SK-N-SH (cell line): ENCODE measurements around the gene LRRC56. TPM values are rescaled to one million over a fixed set of nuclear protein-coding genes. Genes with fewer than 3 reads are reported as not detected.

Source experiments
- CTCF ChIA-PET: fragments of 300-600, 350-600 bp; formaldehyde crosslinking; extraction: SDS; loops from one replicate; lab custom pipeline; 2021; lab: Yijun Ruan, JAX
- POLR2A ChIA-PET: fragments of 350-600 bp; sonication (Branson Sonifier 250); formaldehyde crosslinking; extraction: SDS; loops from one replicate; lab custom pipeline; 2020; ENCODE audit warnings: antibody characterized with exemption, inconsistent platforms; lab: Yijun Ruan, JAX
- DNase-seq: peaks from one replicate; pipeline ENCODE4 v3.0.0; 2012
- H2AFZ ChIP-seq: fragments of 200-600 bp; sonication (generic); 2 replicates; pipeline ENCODE4 v1.8.1; 2016; ENCODE audit warnings: antibody characterized with exemption, mild to moderate bottlenecking, low read depth
- H3F3A ChIP-seq: fragments of 200-600 bp; sonication (generic); replicated peaks from 2 replicates; pipeline ENCODE3; 2016; ENCODE audit warnings: antibody characterized with exemption, mild to moderate bottlenecking; ENCODE audit not compliant: insufficient read depth
- H3K27ac ChIP-seq, 2 experiments: fragments of 200-500 bp in 1 of 2; fragments of 200-600 bp in 1 of 2; sonication (Bioruptor generic) in 1 of 2; sonication (generic), shearing (Covaris generic) in 1 of 2; 2 replicates each; pipeline versions ENCODE4 v1.5.1 to v1.6.1; 2014 to 2016; ENCODE audit warnings: low read depth in 2 of 2, inconsistent platforms in 1 of 2, low read length in 1 of 2, mild to moderate bottlenecking in 1 of 2, mixed read lengths in 1 of 2
- H3K27me3 ChIP-seq: fragments of 200-600 bp; sonication (generic), shearing (Covaris generic); 2 replicates; pipeline ENCODE4 v1.6.1; 2016; ENCODE audit warnings: mixed run types; ENCODE audit not compliant: insufficient read depth
- H3K36me3 ChIP-seq, 2 experiments: fragments of 200-500 bp in 1 of 2; fragments of 200-600 bp in 1 of 2; sonication (Bioruptor generic) in 1 of 2; sonication (generic) in 1 of 2; replicated peaks in 1 of 2; 2 replicates each; pipeline versions ENCODE3 to v1.5.1; 2014 to 2016; ENCODE audit warnings: low read length in 1 of 2, mild to moderate bottlenecking in 1 of 2; ENCODE audit not compliant: insufficient read depth in 2 of 2, control insufficient read depth in 1 of 2
- H3K4me1 ChIP-seq, 2 experiments: fragments of 200-500 bp in 1 of 2; fragments of 200-600 bp in 1 of 2; sonication (Bioruptor generic) in 1 of 2; sonication (generic), shearing (Covaris generic) in 1 of 2; 2 replicates each; pipeline versions ENCODE4 v1.5.1 to v1.6.1; 2014 to 2016; ENCODE audit warnings: low read depth in 1 of 2, low read length in 1 of 2, mixed run types in 1 of 2; ENCODE audit not compliant: insufficient read depth in 2 of 2, control insufficient read depth in 1 of 2
- H3K4me2 ChIP-seq: fragments of 200-600 bp; sonication (generic), shearing (Covaris generic); 2 replicates; pipeline ENCODE4 v1.6.1; 2017; ENCODE audit warnings: mixed run types
- H3K4me3 ChIP-seq, 2 experiments: fragments of 200-500 bp in 1 of 2; fragments of 200-600 bp in 1 of 2; sonication (Bioruptor generic) in 1 of 2; sonication (generic), shearing (Covaris generic) in 1 of 2; 2 replicates each; pipeline versions ENCODE4 v1.5.1 to v1.8.1; 2014 to 2016; ENCODE audit warnings: low read depth in 2 of 2, inconsistent platforms in 1 of 2, low read length in 1 of 2, mild to moderate bottlenecking in 1 of 2, mixed read lengths in 1 of 2, moderate library complexity in 1 of 2
- H3K79me2 ChIP-seq: fragments of 200-600 bp; sonication (generic); 2 replicates; pipeline ENCODE4 v1.8.1; 2017; ENCODE audit warnings: mild to moderate bottlenecking; ENCODE audit not compliant: insufficient read depth
- H3K9ac ChIP-seq: fragments of 200-600 bp; sonication (generic); 2 replicates; pipeline ENCODE4 v1.6.1; 2017; ENCODE audit warnings: mixed run types
- H3K9me2 ChIP-seq: fragments of 200-600 bp; sonication (generic); 2 replicates; pipeline ENCODE4 v1.6.1; 2017; ENCODE audit warnings: mixed run types
- H3K9me3 ChIP-seq: fragments of 200-600 bp; sonication (generic); 2 replicates; pipeline ENCODE4 v1.6.1; 2017; ENCODE audit warnings: mixed run types, mild to moderate bottlenecking, moderate library complexity
- H4K20me1 ChIP-seq: fragments of 200-600 bp; sonication (generic); 2 replicates; pipeline ENCODE4 v1.6.1; 2017; ENCODE audit warnings: mild to moderate bottlenecking, mixed run types; ENCODE audit not compliant: insufficient read depth
- CHD2 ChIP-seq: fragments of 150-350 bp; IDR thresholded peaks from 2 replicates; pipeline ENCODE4 v1.6.1; 2018; ENCODE audit warnings: low read length; ENCODE audit not compliant: partially characterized antibody
- ELF1 ChIP-seq: IDR thresholded peaks from 2 replicates; pipeline ENCODE4 v1.4.0; 2012
- EP300 ChIP-seq, 2 experiments: IDR thresholded peaks; 2 replicates each; pipeline versions ENCODE4 v1.4.0 to v1.6.1; 2012; ENCODE audit warnings: borderline replicate concordance in 1 of 2, low read depth in 1 of 2, low read length in 1 of 2
- FOSL2 ChIP-seq: IDR thresholded peaks from 2 replicates; pipeline ENCODE4 v1.4.0; 2012; ENCODE audit warnings: low read depth, mild to moderate bottlenecking, moderate library complexity, borderline replicate concordance
- FOXJ3 ChIP-seq: sonication (generic); formaldehyde crosslinking; IDR thresholded peaks from 2 replicates; pipeline ENCODE4 v1.5.1; 2020; ENCODE audit warnings: mild to moderate bottlenecking, missing genetic modification reagents
- FOXM1 ChIP-seq: IDR thresholded peaks from 2 replicates; pipeline ENCODE4 v1.4.0; 2012; ENCODE audit warnings: low read depth, mild to moderate bottlenecking
- GABPA ChIP-seq: IDR thresholded peaks from 2 replicates; pipeline ENCODE4 v1.4.0; 2012; ENCODE audit warnings: low read depth, mild to moderate bottlenecking
- JUND ChIP-seq: IDR thresholded peaks from 2 replicates; pipeline ENCODE4 v1.4.0; 2012
- MEF2A ChIP-seq: IDR thresholded peaks from 2 replicates; pipeline ENCODE4 v1.4.0; 2012; ENCODE audit warnings: low read depth, borderline replicate concordance
- MXI1 ChIP-seq: IDR thresholded peaks from 2 replicates; pipeline ENCODE4 v1.6.1; 2012; ENCODE audit warnings: mild to moderate bottlenecking, low read depth, low read length, improper control_type of control experiment
- NFIC ChIP-seq: IDR thresholded peaks from 2 replicates; pipeline ENCODE4 v1.4.0; 2012; ENCODE audit warnings: borderline replicate concordance
- NRF1 ChIP-seq: IDR thresholded peaks from 2 replicates; pipeline ENCODE4 v1.6.1; 2012; ENCODE audit warnings: low read depth, mild to moderate bottlenecking, low read length
- POLR2AphosphoS5 ChIP-seq: IDR thresholded peaks from 2 replicates; pipeline ENCODE4 v1.6.1; 2012; ENCODE audit warnings: low read depth, low read length
- RAD21 ChIP-seq: IDR thresholded peaks from 2 replicates; pipeline ENCODE4 v1.6.1; 2012; ENCODE audit warnings: mild to moderate bottlenecking, low read length
- RFX5 ChIP-seq: IDR thresholded peaks from 2 replicates; pipeline ENCODE4 v1.6.1; 2012; ENCODE audit warnings: mild to moderate bottlenecking, improper control_type of control experiment, low read length
- SMC3 ChIP-seq: IDR thresholded peaks from 2 replicates; pipeline ENCODE4 v1.6.1; 2012; ENCODE audit warnings: low read depth, low read length, improper control_type of control experiment
- YY1 ChIP-seq: IDR thresholded peaks from 2 replicates; pipeline ENCODE4 v1.4.0; 2012; ENCODE audit warnings: low read depth, mild to moderate bottlenecking
- WGBS: methylation state at CpG from one replicate; pipeline ENCODE4 v1.1.6; 2017; ENCODE audit warnings: low lambda C conversion rate; 5-methylcytosine and 5-hydroxymethylcytosine counted together
- polyA plus RNA-seq, 3 experiments: library from polyadenylated mRNA; depleted of rRNA; stranded (reverse); fragments of >200 nt; gene quantifications; 2 replicates each; pipeline ENCODE4 v1.2.3, GENCODE V29; 2012
- TF ChIP-seq, protein P1 (sequence below): IDR thresholded peaks from 2 replicates; pipeline ENCODE4 v1.4.0; 2012; ENCODE audit warnings: low read depth, borderline replicate concordance
- TF ChIP-seq, protein P2 (sequence below): IDR thresholded peaks from 2 replicates; pipeline ENCODE4 v1.6.1; 2012; ENCODE audit warnings: mild to moderate bottlenecking, low read depth, low read length, moderate library complexity
- TF ChIP-seq, protein P3 (sequence below): IDR thresholded peaks from 2 replicates; pipeline ENCODE4 v1.4.0; 2012; ENCODE audit warnings: low read depth

The LRRC56 gene
- polyA plus RNA-seq, 1 of the 3 experiments (the other 2 are of a cell fraction), result 1.2 TPM

DNA sequence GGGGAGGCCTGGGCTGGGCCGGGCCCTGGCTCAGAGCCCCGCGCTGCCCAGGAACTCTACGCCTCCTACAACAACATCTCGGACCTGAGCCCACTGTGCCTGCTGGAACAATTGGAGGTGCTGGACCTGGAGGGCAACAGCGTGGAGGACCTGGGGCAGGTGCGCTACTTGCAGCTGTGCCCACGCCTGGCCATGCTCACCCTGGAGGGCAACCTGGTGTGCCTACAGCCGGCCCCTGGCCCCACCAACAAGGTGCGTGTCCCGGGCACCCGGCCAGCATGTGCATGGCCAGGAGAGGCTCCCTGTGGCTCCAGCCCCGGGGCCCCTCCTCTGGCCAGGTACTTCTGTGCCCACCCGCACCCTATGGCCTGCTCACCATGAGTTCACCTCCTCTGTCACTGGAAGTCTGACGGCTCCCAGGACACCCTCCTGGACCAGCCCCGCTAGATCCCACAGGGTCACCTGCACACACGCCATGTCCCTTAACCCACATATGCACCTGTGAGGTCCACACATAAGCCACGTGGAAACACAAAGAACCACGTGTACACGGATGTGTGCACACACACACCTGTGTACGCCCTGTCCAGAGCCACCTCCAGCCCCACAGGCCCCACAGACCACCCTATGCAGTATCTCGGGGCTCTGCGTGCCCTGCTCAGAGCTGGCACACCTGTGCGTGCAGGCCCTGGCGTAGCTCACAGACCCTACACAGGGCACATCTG is 12.9 kb downstream of the LRRC56 start:
- H3K79me2 ChIP-seq, result no peaks in the 10 kb centered on the region
- no peak overlapping the region for H3K4me3 ChIP-seq
- no peak overlapping the region for H2AFZ ChIP-seq
- H3K9me3 ChIP-seq, result no peaks in the 10 kb centered on the region
- WGBS, result 78% methylated on average over 5 of the region's 25 CpGs
- no peak overlapping the region for H3K4me2 ChIP-seq
- no peaks in the 10 kb centered on the region for H3K27me3 ChIP-seq
- no peak overlapping the region for H3K9ac ChIP-seq
- ChIA-PET CTCF (interaction anchor here (0.8 to 0.9 kb wide), 2 partner anchors 10 to 147 kb away, joined by 3 read pairs; no protein-coding TSS in a partner anchor), POLR2A (no interaction called here)
- DNase-seq, result no peak
- H3F3A ChIP-seq, result no peaks in the 10 kb centered on the region
- H3K27ac ChIP-seq, result no peak overlapping the region
- H3K36me3 ChIP-seq, result no peaks in the 10 kb centered on the region
- TF ChIP-seq JUND, result no peak
- no peak for TF ChIP-seq CHD2
- TF ChIP-seq FOXM1, result no peak
- TF ChIP-seq NRF1, result no peak
- TF ChIP-seq MEF2A, result no peak
- no peak for TF ChIP-seq RAD21
- TF ChIP-seq EP300 (IDR thresholded peaks at IDR 0.05; ENCODE audit: borderline replicate concordance in 1 of 2, low read depth in 1 of 2, low read length in 1 of 2), result no peak
- TF ChIP-seq, protein P1, sequence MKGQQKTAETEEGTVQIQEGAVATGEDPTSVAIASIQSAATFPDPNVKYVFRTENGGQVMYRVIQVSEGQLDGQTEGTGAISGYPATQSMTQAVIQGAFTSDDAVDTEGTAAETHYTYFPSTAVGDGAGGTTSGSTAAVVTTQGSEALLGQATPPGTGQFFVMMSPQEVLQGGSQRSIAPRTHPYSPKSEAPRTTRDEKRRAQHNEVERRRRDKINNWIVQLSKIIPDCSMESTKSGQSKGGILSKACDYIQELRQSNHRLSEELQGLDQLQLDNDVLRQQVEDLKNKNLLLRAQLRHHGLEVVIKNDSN, result no peak
- TF ChIP-seq ELF1, result no peak
- TF ChIP-seq, protein P2, sequence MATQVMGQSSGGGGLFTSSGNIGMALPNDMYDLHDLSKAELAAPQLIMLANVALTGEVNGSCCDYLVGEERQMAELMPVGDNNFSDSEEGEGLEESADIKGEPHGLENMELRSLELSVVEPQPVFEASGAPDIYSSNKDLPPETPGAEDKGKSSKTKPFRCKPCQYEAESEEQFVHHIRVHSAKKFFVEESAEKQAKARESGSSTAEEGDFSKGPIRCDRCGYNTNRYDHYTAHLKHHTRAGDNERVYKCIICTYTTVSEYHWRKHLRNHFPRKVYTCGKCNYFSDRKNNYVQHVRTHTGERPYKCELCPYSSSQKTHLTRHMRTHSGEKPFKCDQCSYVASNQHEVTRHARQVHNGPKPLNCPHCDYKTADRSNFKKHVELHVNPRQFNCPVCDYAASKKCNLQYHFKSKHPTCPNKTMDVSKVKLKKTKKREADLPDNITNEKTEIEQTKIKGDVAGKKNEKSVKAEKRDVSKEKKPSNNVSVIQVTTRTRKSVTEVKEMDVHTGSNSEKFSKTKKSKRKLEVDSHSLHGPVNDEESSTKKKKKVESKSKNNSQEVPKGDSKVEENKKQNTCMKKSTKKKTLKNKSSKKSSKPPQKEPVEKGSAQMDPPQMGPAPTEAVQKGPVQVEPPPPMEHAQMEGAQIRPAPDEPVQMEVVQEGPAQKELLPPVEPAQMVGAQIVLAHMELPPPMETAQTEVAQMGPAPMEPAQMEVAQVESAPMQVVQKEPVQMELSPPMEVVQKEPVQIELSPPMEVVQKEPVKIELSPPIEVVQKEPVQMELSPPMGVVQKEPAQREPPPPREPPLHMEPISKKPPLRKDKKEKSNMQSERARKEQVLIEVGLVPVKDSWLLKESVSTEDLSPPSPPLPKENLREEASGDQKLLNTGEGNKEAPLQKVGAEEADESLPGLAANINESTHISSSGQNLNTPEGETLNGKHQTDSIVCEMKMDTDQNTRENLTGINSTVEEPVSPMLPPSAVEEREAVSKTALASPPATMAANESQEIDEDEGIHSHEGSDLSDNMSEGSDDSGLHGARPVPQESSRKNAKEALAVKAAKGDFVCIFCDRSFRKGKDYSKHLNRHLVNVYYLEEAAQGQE, result no peak
- TF ChIP-seq SMC3, result no peak
- TF ChIP-seq FOSL2, result no peak
- TF ChIP-seq, protein P3, sequence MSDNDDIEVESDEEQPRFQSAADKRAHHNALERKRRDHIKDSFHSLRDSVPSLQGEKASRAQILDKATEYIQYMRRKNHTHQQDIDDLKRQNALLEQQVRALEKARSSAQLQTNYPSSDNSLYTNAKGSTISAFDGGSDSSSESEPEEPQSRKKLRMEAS, result no peak
- TF ChIP-seq GABPA, result no peak
- TF ChIP-seq RFX5, result no peak
- TF ChIP-seq NFIC, result no peak
- TF ChIP-seq MXI1, result no peak
- TF ChIP-seq POLR2AphosphoS5, result no peak
- TF ChIP-seq FOXJ3 (CRISPR knock-in tag), result no peak
- TF ChIP-seq YY1, result no peak
- peaks cover 0 to 12% of the 10 kb centered on the region in 2 experiments; a peak in 1 of 4 replicates for H3K4me1 ChIP-seq
- no peaks in the 10 kb centered on the region for H4K20me1 ChIP-seq
- H3K9me2 ChIP-seq, result no peaks in the 10 kb centered on the region
